Right forelimb (tissue), 1 donor: ENCODE results near the gene KRTAP22-1.

Experiments
- DNase-seq: peaks from one replicate; pipeline ENCODE4 v3.0.0-alpha.2; 2018

KRTAP22-1 gene

DNA sequence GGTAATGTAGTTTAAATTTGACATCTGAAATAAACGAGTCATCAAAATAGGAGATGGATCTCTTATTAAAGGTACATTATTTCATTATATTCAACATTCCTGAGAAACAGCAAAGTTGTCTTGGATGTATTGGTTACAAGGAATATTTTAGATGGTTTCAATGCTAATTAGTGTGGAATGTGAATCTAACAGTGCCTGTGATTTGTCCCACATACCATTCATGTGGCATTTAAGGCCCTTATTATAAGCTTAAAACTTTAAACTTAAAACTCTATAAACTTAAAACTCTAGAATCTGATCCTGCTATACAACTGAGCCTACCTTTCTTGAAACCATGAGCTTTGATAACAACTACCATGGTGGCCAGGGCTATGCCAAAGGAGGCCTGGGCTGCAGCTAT is at the start of gene KRTAP22-1:
Gene KRTAP22-1 (plus strand): TSS at position 301 of the 400 bp plus-strand sequence.
- DNase-seq = no peak

DNA sequence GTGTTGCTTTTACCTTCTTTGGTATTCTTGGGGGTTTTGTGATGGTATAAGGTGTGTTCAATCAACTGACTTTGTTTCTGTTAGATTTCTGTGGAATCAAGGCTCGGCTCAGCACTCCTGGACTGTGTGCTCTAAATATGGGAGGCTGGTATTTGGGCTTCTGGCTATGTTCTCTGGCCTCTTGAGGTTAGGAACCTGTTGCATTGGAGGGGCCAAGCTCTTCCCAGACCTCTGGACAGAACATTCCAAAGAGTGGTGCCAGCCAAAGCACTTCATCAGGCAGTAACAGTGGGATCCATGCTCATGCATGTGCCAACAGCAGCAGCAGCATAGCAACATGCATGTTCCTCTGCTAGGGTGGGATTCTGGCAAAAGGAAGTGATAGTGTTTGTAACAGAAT is 48.1 kb upstream of the KRTAP22-1 start:
- no peak for DNase-seq

DNA sequence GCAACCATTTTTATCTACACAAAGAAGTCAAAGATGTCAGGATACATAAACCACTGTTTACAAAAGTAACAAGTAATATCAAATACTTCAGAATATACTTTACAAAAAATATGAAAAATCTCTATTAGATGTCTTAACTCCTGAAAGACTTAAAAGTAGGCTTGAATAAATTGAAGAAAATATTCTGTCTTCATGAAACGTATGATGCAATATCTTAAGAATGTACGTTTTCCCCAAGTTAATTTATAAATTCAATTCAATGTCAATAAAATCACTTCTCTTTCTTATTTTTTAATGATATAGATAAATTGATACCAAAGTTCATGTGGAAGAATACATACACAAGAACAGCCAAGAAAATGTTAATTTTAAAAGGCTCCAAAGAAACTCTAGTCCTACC is 45.8 kb upstream of the KRTAP22-1 start:
- no peak for DNase-seq

DNA sequence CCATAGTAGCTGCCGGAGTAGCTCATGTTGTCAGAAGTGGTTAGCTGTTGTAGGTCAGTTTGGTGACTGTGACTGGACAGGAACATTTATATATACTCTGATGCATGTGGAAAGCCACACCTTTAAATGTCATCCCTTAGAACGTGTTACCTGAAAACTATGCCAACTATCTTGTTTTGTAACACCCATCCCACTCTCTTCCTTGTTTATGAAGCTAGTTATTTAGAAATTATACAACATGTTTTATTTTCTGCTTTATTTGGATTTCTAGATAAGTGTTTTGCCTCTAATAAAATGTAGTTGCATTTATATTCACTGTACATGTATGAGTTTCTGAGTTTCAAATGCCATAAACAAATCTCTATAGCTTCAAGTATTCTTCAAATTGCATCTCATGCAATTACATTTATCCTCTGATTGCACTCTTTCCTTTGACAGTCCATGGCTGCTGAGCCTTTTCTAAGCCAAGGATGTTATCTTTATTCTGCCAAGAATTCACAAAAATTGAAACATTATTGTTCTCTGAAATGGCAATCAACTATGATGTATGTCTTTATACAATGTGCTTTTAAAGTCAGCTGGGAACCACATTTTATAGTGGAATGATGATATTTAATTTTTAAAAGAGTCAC is 39.5 kb upstream of the KRTAP22-1 start, which contains the start of gene KRTAP19-7:
Gene KRTAP19-7 (minus strand): TSS at position 51 of the 632 bp plus-strand sequence. CDS start 25 bp downstream, at position 26.
- DNase-seq = no peak

DNA sequence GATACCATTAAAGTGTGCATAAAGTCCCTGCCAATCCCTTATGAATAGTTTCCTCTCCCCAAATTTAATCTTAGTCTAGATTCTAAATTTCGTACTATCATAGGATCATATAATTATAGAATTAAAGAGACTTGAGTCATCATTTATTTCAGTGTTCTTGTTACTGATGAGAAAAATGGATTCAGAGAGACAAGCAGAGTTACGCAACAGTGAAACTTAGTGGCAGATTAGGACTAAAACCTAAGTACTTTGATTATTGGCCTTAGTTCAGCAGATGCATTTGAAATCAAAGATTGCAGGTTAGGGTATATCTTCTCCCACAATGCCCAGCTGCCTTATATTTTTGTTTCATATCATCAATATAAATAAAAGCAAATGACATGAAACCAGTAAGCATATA is 38.9 kb upstream of the KRTAP22-1 start:
- DNase-seq = no peak

DNA sequence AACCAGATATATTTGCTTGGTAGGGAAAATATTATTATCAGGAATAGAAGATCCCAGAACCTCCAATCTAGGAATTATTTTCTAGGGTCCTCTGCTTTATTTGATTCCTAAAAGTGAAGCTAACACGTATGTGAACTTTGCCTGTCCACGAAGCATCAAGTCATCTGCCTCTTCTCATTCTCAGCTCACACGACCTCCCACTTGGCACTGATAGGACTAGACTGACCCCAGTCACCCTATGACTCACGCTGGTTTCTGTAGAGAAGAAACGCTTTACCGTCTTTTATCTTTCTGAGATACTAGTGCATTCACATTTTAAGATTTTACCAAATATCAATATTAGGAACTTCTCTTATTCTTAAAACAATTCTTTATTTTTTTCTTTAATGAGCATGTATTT is 37.8 kb upstream of the KRTAP22-1 start:
- no peak for DNase-seq

DNA sequence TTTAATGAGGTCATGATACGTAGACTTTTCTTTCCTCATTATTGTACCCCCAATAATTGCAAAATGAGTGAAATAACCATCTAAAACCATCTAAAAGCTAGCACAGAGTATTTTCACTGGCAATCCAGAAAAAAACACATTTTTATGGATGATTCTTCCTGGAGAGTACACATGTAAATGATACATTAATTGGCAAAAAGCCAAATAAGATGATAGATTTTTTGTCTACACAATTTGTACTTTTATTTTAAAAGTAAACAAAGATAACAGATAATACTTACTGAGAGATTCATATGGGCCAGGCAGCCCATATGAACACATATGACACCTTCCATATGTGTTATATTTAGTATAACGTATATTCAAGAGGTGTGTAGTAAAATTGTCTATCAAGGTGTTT is 37.3 kb upstream of the KRTAP22-1 start:
- DNase-seq = no peak

DNA sequence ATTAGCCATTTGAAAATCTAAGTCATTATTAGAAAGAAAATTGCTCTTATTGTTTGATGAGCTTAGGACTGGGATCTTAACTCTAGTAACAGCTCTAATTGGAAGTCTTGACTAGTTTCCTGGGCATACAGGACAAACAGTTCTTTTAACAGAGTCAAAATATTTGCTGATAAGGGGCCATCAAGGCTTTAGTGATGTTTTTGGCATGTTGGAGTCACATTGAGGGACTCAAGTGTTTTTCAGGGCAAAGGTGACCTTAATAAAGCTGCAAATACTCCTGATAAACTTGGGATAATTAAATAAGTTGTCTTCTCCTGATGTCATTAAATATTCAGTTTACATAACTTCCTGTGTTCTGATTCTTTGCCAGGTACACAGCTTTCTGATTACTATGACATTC is 33.3 kb upstream of the KRTAP22-1 start:
- DNase-seq = no peak

DNA sequence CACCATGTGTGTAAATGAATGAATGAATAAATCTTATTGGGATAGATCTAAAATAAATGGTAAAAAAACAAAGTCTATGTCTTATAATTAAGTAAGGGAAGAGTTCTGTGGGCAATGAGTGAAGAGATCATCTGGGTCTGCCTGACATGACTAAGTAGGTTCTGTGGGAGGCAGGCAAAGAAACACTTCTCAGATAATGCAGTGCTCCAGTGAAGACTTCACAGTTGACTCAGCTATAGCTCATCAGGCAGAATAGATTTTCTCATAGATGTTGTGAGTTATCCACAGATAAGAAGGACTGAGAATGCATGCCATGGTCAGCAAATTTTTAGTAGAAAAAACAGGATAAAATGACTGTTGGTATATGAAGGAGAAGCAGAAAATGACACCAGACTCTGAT is 23.1 kb upstream of the KRTAP22-1 start:
- no peak for DNase-seq

DNA sequence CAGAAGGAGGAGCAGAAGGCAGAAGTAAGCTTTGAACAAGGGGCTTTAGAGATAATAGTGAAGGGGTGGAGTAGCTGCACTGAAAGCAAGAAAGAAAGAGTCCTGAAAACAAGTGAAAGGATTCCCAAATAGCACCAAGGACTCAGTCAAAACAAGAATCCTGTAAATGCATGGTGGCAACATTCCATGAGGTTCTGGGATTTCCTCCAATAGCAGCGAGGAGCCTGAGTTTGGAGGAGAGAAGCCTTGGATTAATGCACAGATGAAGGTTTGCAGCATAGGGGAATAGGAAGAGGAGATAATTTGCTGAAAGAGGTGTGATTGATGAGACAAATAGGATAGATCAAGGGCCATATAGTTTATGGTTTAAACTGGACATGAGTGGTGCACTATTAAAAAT is 21.5 kb upstream of the KRTAP22-1 start:
- no peak for DNase-seq

DNA sequence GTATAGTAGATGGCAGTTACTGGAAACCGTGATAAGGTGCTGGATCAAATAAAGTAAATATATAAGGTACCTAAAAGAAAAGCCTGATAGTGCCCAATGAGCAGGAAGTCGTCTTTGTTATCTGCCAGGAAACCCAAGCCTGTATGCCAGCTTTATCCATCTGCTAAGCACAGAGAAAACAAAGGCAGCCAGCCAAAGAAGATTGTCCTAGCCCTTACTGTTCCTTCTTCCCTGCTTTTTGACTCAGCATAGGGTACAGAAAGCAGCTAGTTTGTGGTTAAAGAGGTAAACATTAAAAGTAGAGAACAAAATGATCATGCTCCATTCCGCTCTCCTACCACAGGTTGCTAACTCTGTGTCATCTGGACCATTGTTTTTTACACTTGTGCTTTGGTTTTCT is 20.8 kb upstream of the KRTAP22-1 start:
- no peak for DNase-seq

DNA sequence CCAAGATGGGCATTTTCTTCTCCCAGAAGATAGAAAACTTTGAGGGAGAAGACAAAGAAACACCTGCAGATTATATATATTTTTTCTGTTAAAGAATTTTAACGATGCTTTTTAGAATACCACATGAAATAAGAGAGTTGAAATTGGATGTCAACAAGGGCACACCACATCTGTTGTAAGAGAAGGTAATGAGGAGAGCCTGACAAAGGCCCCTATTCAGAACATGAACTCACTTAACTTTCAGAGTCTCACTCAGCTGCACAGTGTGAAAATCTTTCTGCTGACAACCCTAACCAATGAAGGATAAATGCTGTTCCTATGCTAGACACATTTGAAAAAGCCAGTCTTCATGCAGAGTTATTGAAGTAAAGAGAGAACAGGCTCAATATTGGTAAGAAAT is 18.0 kb upstream of the KRTAP22-1 start:
- no peak for DNase-seq

DNA sequence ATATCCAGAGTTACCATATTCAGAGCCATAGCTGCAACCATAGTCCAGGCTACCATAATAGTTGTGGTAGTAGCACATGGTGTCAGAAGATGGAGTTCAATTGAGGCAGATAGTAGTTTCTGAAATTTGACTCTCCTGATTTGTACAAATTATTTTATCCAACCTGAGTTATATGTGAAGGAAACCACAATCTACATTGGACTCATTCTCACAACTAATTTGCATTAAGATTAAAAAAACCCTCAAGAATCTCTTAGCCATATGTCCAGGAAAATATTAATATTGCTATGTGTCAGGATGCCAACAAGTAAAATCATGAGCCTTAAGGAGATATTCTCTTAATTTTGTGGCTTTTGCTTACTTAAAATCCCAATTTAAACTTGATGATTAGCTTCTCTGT is 10.6 kb upstream of the KRTAP22-1 start, which contains the start of gene KRTAP22-2:
Gene KRTAP22-2 (minus strand): TSS at position 101 of the 400 bp plus-strand sequence.
- DNase-seq = no peak

DNA sequence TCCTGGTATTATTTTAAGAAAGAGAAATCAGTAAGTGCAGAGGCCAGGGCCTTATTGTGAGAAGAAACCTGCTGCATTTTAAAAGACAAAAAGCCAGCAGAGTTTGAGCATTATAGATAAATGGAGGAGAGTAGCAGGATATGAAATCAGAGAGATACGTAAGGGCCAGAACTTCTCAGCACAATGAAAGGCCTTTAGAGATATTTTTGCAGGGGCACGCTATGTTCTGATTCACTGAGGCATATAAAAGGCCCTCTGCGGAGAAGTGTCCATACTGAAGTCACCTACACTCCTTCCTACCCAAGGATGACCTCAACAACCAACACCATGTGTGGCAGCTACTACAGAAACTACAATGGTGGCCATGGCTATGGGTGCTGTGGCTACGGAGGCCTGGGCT is 8.7 kb upstream of the KRTAP22-1 start, which contains the start of gene KRTAP6-3:
Gene KRTAP6-3 (plus strand): TSS at position 301 of the 400 bp plus-strand sequence. CDS start 6 bp downstream, at position 307.
- DNase-seq = no peak

DNA sequence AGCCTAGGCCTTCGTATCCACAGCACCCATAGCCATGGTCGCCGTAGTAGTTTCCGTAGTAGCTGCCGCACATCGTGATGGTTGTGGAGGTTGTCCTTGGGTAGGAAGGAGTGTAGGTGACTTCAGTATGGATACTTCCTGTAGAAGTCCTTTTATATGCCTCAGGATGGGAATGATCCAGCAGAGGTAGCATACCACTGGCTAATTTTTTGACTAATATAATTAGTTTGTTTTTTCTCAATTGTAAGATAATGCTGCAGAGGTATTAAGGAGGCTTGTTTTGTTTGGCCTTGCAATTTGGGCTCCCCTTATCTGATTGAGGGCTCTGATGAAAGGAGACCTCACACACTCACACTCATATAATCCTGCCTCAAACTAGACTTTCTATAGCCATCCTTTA is 2.1 kb upstream of the KRTAP22-1 start, which contains the start of gene KRTAP6-2:
Gene KRTAP6-2 (minus strand): TSS at position 101 of the 400 bp plus-strand sequence. CDS start 28 bp downstream, at position 73.
- no peak for DNase-seq

DNA sequence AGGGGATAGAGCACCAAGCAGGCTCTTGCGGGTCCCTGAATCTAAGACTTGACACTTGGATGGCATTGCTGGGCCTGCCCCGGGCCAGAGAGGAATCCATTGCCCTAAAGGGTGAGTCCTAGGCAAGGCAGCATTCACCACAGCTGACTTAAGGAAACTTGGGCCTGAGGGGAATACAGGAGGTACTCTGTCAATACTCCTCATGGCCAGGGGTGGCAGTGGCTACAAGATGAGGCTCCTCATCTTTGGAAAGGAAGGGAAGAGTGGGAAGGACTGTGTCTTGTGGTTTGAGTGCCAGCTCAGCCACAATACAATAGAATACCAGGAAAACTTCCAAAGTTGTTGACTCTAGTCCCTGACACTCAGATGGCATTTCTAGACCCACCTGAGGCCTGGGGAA is 5.1 kb downstream of the KRTAP22-1 start:
- no peak for DNase-seq

DNA sequence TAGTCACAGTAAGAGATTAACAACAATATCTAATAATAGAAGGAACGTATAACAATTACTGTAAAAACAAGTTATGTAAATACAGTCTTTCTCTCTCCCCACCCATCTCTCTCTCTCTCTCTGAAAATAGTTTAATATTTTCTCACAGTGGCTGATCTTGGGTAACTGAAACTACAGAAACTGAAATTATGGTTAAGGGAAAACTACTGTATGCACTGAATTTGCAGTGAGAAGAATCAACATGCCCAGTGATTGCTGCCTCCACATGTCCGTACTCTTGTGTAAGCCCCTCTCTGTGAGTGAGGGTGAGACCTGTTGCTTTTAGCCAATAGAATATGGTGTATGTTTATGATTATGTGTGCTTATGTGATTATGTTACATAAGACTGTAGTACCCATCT is 11.2 kb downstream of the KRTAP22-1 start:
- no peak for DNase-seq

DNA sequence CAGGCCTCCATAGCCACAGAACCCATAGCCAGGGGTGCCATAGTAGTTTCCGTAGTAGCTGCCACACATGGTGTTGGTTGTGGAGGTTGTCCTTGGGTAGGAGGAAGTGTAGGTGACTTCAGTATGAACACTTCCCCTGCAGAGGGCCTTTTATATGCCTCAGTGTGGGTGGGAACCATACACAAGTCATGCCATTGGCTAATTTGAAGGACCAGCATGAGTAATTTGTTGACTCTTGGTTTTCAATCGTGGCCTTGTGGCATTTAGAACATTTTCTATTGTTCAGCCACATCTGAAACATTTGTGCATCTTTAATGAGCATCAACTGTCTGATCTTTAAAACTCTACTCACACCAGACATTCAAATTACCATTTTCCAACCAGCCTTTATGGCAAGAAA is 12.9 kb downstream of the KRTAP22-1 start, which contains the start of gene KRTAP6-1:
Gene KRTAP6-1 (minus strand): TSS at position 95 of the 400 bp plus-strand sequence. CDS start 26 bp downstream, at position 69.
- DNase-seq = no peak

DNA sequence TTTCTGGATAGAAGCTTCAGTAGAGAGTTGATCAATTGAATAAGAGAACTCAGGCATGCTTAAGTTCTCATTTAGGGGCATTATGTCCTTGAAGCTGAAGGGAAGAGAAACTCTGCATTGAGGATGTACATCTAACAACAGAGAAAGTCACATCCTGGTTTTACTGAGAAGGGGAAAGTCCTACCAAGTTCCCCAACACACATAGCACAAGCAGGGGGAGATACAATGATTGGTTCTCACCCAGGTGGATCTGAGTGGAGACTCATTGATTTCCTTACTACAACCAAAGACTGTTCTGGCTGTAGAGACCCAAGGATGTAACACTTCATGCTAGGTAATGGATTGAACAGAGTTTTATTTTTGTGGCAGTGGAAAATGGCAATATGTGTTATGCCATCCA is 14.3 kb downstream of the KRTAP22-1 start:
- DNase-seq = no peak

DNA sequence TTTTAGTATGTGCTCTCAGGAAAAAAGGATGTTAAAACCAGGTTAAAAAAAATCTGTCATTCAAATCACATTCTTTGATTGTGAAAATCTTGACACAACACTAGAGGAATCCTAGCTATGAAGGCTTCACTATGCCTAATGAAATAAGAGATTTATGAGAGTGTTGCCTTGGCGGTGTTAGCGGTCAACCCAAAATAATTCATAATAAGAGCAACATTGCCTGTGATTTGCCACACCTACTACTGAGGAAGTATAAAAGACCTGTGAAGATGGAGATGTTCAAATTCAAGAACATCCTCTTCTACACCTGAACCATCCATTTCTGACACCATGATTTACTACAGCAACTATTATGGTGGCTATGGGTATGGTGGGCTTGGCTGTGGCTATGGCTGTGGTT is 15.2 kb downstream of the KRTAP22-1 start, which contains the start of gene KRTAP20-1:
Gene KRTAP20-1 (plus strand): TSS at position 301 of the 400 bp plus-strand sequence. CDS start 30 bp downstream, at position 331.
- DNase-seq = no peak

DNA sequence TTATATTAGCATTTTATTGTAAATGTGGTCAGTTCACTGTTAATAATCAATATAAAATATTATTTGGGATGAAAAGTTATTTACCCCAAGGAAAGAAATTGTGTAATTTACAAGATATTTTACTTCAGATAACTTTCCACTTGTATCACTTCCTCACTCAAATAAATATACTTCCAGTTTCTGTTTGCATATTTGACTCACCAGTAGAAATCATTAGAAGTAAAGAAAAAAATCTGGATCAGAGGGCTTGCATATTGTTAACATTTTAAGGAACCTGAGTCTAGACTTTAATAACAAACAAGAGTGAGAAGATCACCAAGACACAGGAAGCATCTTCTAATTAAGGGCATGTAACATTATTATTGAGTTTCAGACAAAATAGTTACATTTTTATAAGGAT is 19.2 kb downstream of the KRTAP22-1 start:
- DNase-seq = no peak

DNA sequence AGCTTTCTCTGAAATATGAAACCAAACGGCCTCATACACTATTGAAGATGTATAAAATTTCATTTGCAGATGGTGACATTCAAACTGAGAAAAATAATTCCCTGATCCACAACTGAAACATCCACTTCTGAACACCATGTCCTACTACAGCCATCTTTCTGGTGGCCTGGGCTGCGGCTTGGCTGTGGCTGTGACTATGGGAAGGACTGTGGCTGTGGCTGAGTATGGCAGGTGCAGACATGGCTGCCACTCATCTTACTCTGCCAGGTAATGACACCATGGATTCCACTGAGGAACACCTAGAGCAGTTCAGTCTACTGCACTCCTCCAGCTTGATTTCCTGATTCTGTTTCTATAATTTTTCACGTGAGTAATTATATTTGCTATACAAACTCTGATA is 19.6 kb downstream of the KRTAP22-1 start, which contains the start of gene KRTAP20-4:
Gene KRTAP20-4 (plus strand): TSS at position 106 of the 400 bp plus-strand sequence.
- DNase-seq = no peak

DNA sequence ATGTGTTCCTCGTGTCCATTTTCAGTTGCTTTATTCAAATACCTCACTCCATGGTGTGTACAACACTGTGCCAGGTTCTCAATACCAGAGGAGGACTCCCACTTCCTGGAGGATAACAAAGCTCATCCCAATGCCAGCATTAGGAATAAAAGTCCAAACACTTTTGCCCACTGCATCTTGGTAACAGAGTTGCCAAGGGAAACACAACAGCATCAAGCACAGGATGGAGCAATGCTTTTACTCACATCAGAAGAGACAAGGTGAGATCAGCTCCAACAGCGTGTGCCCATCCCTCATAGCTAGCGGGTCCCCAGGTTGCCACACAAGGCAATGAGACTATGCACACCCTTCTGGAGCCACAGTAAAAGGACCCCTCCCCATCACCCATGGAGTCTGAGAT is 22.5 kb downstream of the KRTAP22-1 start:
- DNase-seq = no peak

DNA sequence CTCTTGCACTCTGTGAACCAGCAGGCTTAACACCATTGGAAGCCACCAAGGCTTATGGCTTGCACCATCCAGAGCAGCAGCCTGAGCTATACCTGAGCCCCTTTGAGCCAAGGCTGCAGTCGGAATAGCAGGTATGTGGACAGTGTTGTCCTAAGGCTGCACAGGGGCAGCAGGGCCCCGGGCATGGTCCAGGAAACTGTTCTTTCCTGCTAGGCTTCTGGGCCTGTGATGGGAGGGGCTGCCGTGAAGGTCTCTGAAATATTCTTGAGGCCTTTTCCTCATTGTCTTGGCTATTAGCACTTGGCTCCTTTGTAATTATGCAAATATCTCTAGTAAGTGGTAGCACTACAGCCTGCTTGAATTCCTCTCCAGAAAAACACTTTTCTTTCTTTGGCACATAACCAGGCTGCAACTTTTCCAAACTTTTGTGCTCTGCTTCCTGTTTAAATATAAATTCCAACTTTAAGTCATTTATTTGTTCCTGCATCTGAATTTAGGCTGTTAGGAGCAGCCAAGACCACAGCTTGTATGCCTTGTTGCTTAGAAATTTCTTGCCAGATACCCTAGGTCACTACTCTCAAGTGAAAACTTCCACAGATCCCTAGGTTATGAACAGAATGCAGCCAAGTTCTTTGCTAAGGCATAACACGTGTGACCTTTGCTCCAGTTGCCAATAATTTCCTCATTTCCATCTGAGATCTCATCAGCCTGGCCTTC is 24.7 kb downstream of the KRTAP22-1 start:
- DNase-seq = no peak
